ENCODE measurements around the gene COL6A5. TPM values are rescaled to one million over a fixed set of nuclear protein-coding genes. Genes with fewer than 3 reads are reported as not detected.

COL6A5 gene
- total and polyA plus RNA-seq, 9 of the 15 experiments (the other 6 are each of a cell fraction or from before 2014, with no cell fraction given): 1.5 to 9.7 (median 5.6) TPM

GRCh38 chr3:130465521-130465920, 120.0 kb downstream of the COL6A5 start:
- ATAC-seq (no peak), DNase-seq (ENCODE audit: extremely low read depth in 1 of 4, low spot score in 3 of 4) (no peak), FAIRE-seq (no peak)
- no peak for TF ChIP-seq POLR2AphosphoS5 (IDR thresholded peaks at IDR 0.05; ENCODE audit: control insufficient read depth, insufficient read depth, low read depth, low read length)
- TF ChIP-seq U2AF2 (optimal IDR thresholded peaks at IDR 0.05; ENCODE audit: low read depth, low read length): no peak
- no peak for TF ChIP-seq ZNF76 (CRISPR knock-in tag; IDR thresholded peaks at IDR 0.05; ENCODE audit: borderline replicate concordance)
- intact Hi-C loops (cut with micrococcal nuclease): no loop called here
- Histone ChIP-seq H4K20me1 (replicated peaks; ENCODE audit: control insufficient read depth, insufficient read depth, low read length) (no peaks in the 10 kb centered on the region), H2AFZ (ENCODE audit: low read depth, low read length) (no peak overlapping the region), H3K36me3 (ENCODE audit: control insufficient read depth, insufficient read depth, low read length) (0 out of 3 replicates have a peak, but pooled peaks cover 2% of the 10 kb centered on the region), H3K27ac (ENCODE audit: extremely low read depth, low read depth, low read length) (no peak overlapping the region), H3K4me1 (replicated peaks in 1 of 2; ENCODE audit: control insufficient read depth in 2 of 2, insufficient read depth in 2 of 2, low read length in 2 of 2) (peaks cover 0 to 7% of the 10 kb centered on the region in 2 experiments; a peak in 2 of 5 replicates), H3K9me1 (ENCODE audit: control insufficient read depth, insufficient read depth, low read length) (no peaks in the 10 kb centered on the region), H3K79me2 (ENCODE audit: control insufficient read depth, insufficient read depth, low read length) (no peaks in the 10 kb centered on the region), H3K27me3 (ENCODE audit: control insufficient read depth in 2 of 2, insufficient read depth in 2 of 2, low read length in 2 of 2) (no peaks in the 10 kb centered on the region), H3K9ac (ENCODE audit: insufficient read depth in 1 of 2, low read depth in 2 of 2, low read length in 2 of 2) (no peak overlapping the region), H3K9me3 (replicated peaks; ENCODE audit: control insufficient read depth, insufficient read depth, low read depth, low read length) (no peaks in the 10 kb centered on the region), H3K4me2 (ENCODE audit: insufficient read depth, low read length) (no peak overlapping the region), H3K4me3 (no peak overlapping the region)
- 83% methylated on average over 2 of the region's 2 CpGs for WGBS (ENCODE audit: insufficient coverage, low coverage, missing lambda C conversion rate)
- BruUV-seq (replicated peaks): no TSS peak
- ChIA-PET POLR2A (no interaction called here), CTCF (ENCODE audit: low intra/inter-chr PET ratio) (no interaction called here)
- in situ Hi-C loops (cut with MboI): no loop called here

- DNase-seq (ENCODE audit: extremely low read depth in 1 of 4, low spot score in 3 of 4) (no peak), FAIRE-seq (no peak), ATAC-seq (no peak)
- intact Hi-C loops (cut with micrococcal nuclease) (no loop called here), in situ Hi-C loops (cut with MboI) (no loop called here)
- Histone ChIP-seq H3K9me1 (ENCODE audit: control insufficient read depth, insufficient read depth, low read length) (no peaks in the 10 kb centered on the region), H4K20me1 (replicated peaks; ENCODE audit: control insufficient read depth, insufficient read depth, low read length) (no peaks in the 10 kb centered on the region), H3K36me3 (ENCODE audit: control insufficient read depth, insufficient read depth, low read length) (peaks cover 6% of the 10 kb centered on the region; the same call in 1 of the 3 replicates), H3K4me3 (no peak overlapping the region), H3K9ac (ENCODE audit: insufficient read depth in 1 of 2, low read depth in 2 of 2, low read length in 2 of 2) (no peak overlapping the region), H3K4me1 (replicated peaks in 1 of 2; ENCODE audit: control insufficient read depth in 2 of 2, insufficient read depth in 2 of 2, low read length in 2 of 2) (no peaks in the 10 kb centered on the region), H3K79me2 (ENCODE audit: control insufficient read depth, insufficient read depth, low read length) (no peaks in the 10 kb centered on the region), H3K27me3 (ENCODE audit: control insufficient read depth in 2 of 2, insufficient read depth in 2 of 2, low read length in 2 of 2) (no peaks in the 10 kb centered on the region), H2AFZ (ENCODE audit: low read depth, low read length) (no peak overlapping the region), H3K9me3 (replicated peaks; ENCODE audit: control insufficient read depth, insufficient read depth, low read depth, low read length) (no peaks in the 10 kb centered on the region), H3K27ac (ENCODE audit: extremely low read depth, low read depth, low read length) (no peak overlapping the region), H3K4me2 (ENCODE audit: insufficient read depth, low read length) (no peak overlapping the region)
- no TSS peak for BruUV-seq (replicated peaks)
- POLR2A ChIA-PET: no interaction called here
- CTCF ChIA-PET (ENCODE audit: low intra/inter-chr PET ratio): no interaction called here
- WGBS (ENCODE audit: insufficient coverage, low coverage, missing lambda C conversion rate): 100% methylated on average over 1 of the region's 1 CpG
- TF ChIP-seq NFIC (IDR thresholded peaks at IDR 0.05) (no peak), SMAD4 (CRISPR knock-in tag; conservative IDR thresholded peaks at IDR 0.05) (no peak), TRIM25 (IDR thresholded peaks at IDR 0.05; ENCODE audit: borderline replicate concordance) (no peak), TAF7 (tag; IDR thresholded peaks at IDR 0.05) (no peak), RB1 (IDR thresholded peaks at IDR 0.05; ENCODE audit: low read depth) (no peak), CXXC5 (CRISPR knock-in tag; IDR thresholded peaks at IDR 0.05) (no peak), KDM5B (IDR thresholded peaks at IDR 0.05; ENCODE audit: insufficient replicate concordance, low read depth, low read length) (no peak), ZNF347 (CRISPR knock-in tag; IDR thresholded peaks at IDR 0.05; ENCODE audit: low read depth) (no peak), SNIP1 (IDR thresholded peaks at IDR 0.05; ENCODE audit: low read depth) (no peak), RFX5 (IDR thresholded peaks at IDR 0.05; ENCODE audit: low read depth, low read length) (no peak), NR3C1 (CRISPR knock-in tag; IDR thresholded peaks at IDR 0.05) (no peak), STAG1 (CRISPR knock-in tag; IDR thresholded peaks at IDR 0.05; ENCODE audit: borderline replicate concordance) (no peak), BDP1 (IDR thresholded peaks at IDR 0.05; ENCODE audit: insufficient read depth, insufficient read length) (no peak), TEAD4 (IDR thresholded peaks at IDR 0.05; ENCODE audit: low read length) (no peak), TEAD4 (CRISPR knock-in tag; IDR thresholded peaks at IDR 0.05; ENCODE audit: borderline replicate concordance) (no peak)
Observed at GRCh38 chr3:130468311-130468710, 122.8 kb downstream of the COL6A5 start.

Data from K562 (cell line).